Cardiac fibroblast (primary cell): ENCODE results near the gene WNK1.
A peak's percentile ranks its signal among the peaks of the same experiment; 100 is the strongest.

Source experiments
- DNase-seq, 2 donors: peaks; one replicate each; pipeline versions ENCODE4 v3.0.0 to v3.0.0-alpha.2; 2010; ENCODE audit warnings: low read depth in 2 of 2
- H3K4me3 ChIP-seq, 2 donors: replicated peaks in 1 of 2; 1 replicate in 1 of 2; 2 replicates in 1 of 2; pipeline ENCODE4 v1.5.1; 2011; ENCODE audit warnings: low read depth in 2 of 2, low read length in 2 of 2, mild to moderate bottlenecking in 2 of 2, moderate library complexity in 1 of 2
- CTCF ChIP-seq: IDR thresholded peaks from one replicate; pipeline ENCODE4 v1.5.1; 2011; ENCODE audit warnings: low read depth, mild to moderate bottlenecking, low read length, inconsistent platforms

WNK1 gene

GRCh38 chr12:740921-741320, 11.5 kb upstream of the WNK1 start:
- TF ChIP-seq CTCF = no peak
- H3K4me3 ChIP-seq = no peak overlapping the region
- no peak for DNase-seq

GRCh38 chr12:749751-750270, 2.6 kb upstream of the WNK1 start:
- H3K4me3 ChIP-seq = no peak overlapping the region
- DNase-seq = no peak
- TF ChIP-seq CTCF = no peak

GRCh38 chr12:750366-751191, 1.8 kb upstream of the WNK1 start:
- DNase-seq = no peak
- peak overlapping the region; percentile 42 to 51 for H3K4me3 ChIP-seq
- no peak for TF ChIP-seq CTCF

- peak overlapping the region; percentile 42 to 51 for H3K4me3 ChIP-seq
- peak; percentile 79 for TF ChIP-seq CTCF
- peak; percentile 97 for DNase-seq
Observed at GRCh38 chr12:751192-751998, 984 bp upstream of the WNK1 start.

GRCh38 chr12:752695-753610, 574 bp downstream of the WNK1 start:
- peak; percentile 1 for TF ChIP-seq CTCF
- peak; percentile 40 to 63 for DNase-seq
- peak overlapping the region; percentile 81 to 84 for H3K4me3 ChIP-seq
